Neural crest cell (in vitro differentiated cells): ENCODE data around the gene ZNF362. TPM values are rescaled to one million over a fixed set of nuclear protein-coding genes. Genes with fewer than 3 reads are reported as not detected.

Source experiments
- DNase-seq: peaks from one replicate; pipeline ENCODE4 v3.0.0; 2021; ENCODE audit warnings: low read depth, mixed read lengths, low spot score
- H3K27ac Mint-ChIP-seq: one replicate; pipeline ENCODE4 v1.8.0; 2021; ENCODE audit warnings: mild to moderate bottlenecking, mixed read lengths; ENCODE audit not compliant: unreplicated experiment
- H3K27me3 Mint-ChIP-seq: 2 replicates; pipeline ENCODE4 v1.8.0; 2021; ENCODE audit warnings: low read depth, mild to moderate bottlenecking, mixed read lengths
- H3K36me3 Mint-ChIP-seq: 2 replicates; pipeline ENCODE4 v1.8.0; 2021; ENCODE audit warnings: low read depth, mild to moderate bottlenecking, mixed read lengths
- H3K4me1 Mint-ChIP-seq: 2 replicates; pipeline ENCODE4 v1.8.0; 2021; ENCODE audit warnings: mixed read lengths
- H3K4me3 Mint-ChIP-seq: one replicate; pipeline ENCODE4 v1.8.0; 2021; ENCODE audit warnings: mild to moderate bottlenecking, mixed read lengths
- H3K9me3 Mint-ChIP-seq: 2 replicates; pipeline ENCODE4 v1.8.0; 2021; ENCODE audit warnings: mixed read lengths
- CTCF ChIP-seq: fragments of 200-600 bp; sonication (generic); conservative IDR thresholded peaks from 2 replicates; pipeline ENCODE4 v1.5.0; 2021; ENCODE audit warnings: antibody characterized with exemption, mild to moderate bottlenecking
- total RNA-seq: library from RNA; stranded (reverse); gene quantifications from 2 replicates; pipeline ENCODE4 v1.2.1, GENCODE V29; 2021

The ZNF362 gene
- total RNA-seq, 1 donor from 2014 or later, result 56.3 TPM

GRCh38 chr1:33247545-33247944, 8.7 kb upstream of the ZNF362 start:
- peaks cover 4% of the 10 kb centered on the region for H3K9me3 Mint-ChIP-seq
- no peak overlapping the region for H3K4me3 Mint-ChIP-seq
- no peak for DNase-seq
- no peak for TF ChIP-seq CTCF
- H3K27me3 Mint-ChIP-seq, result no peaks in the 10 kb centered on the region
- peaks cover 17% of the 10 kb centered on the region for H3K4me1 Mint-ChIP-seq
- H3K36me3 Mint-ChIP-seq, result no peaks in the 10 kb centered on the region
- H3K27ac Mint-ChIP-seq, result no peak overlapping the region

- TF ChIP-seq CTCF, result no peak
- Mint-ChIP-seq H3K36me3 (no peaks in the 10 kb centered on the region), H3K27me3 (no peaks in the 10 kb centered on the region), H3K4me3 (no peak overlapping the region), H3K27ac (no peak overlapping the region), H3K4me1 (peaks cover 17% of the 10 kb centered on the region), H3K9me3 (peaks cover 4% of the 10 kb centered on the region)
- no peak for DNase-seq
Measured at GRCh38 chr1:33248244-33248643, 8.0 kb upstream of the ZNF362 start.

- peaks cover 4% of the 10 kb centered on the region for H3K9me3 Mint-ChIP-seq
- no peaks in the 10 kb centered on the region for H3K36me3 Mint-ChIP-seq
- H3K27ac Mint-ChIP-seq, result no peak overlapping the region
- TF ChIP-seq CTCF, result no peak
- H3K4me1 Mint-ChIP-seq, result peaks cover 9% of the 10 kb centered on the region
- DNase-seq, result no peak
- H3K27me3 Mint-ChIP-seq, result no peaks in the 10 kb centered on the region
- H3K4me3 Mint-ChIP-seq, result no peak overlapping the region
Measured at GRCh38 chr1:33249422-33249821, 6.9 kb upstream of the ZNF362 start.

GRCh38 chr1:33250217-33250616, 6.1 kb upstream of the ZNF362 start:
- H3K4me3 Mint-ChIP-seq, result no peak overlapping the region
- TF ChIP-seq CTCF, result no peak
- no peak overlapping the region for H3K27ac Mint-ChIP-seq
- no peaks in the 10 kb centered on the region for H3K27me3 Mint-ChIP-seq
- peaks cover 4% of the 10 kb centered on the region for H3K9me3 Mint-ChIP-seq
- no peaks in the 10 kb centered on the region for H3K36me3 Mint-ChIP-seq
- no peak for DNase-seq
- peaks cover 6% of the 10 kb centered on the region for H3K4me1 Mint-ChIP-seq

GRCh38 chr1:33250724-33251123, 5.6 kb upstream of the ZNF362 start:
- no peak overlapping the region for H3K27ac Mint-ChIP-seq
- no peak for DNase-seq

More at GRCh38 chr1:33250724-33251123, 5.6 kb upstream of the ZNF362 start:
- Mint-ChIP-seq H3K4me1 (peaks cover 2% of the 10 kb centered on the region), H3K27me3 (no peaks in the 10 kb centered on the region), H3K9me3 (peaks cover 4% of the 10 kb centered on the region), H3K4me3 (no peak overlapping the region), H3K36me3 (no peaks in the 10 kb centered on the region)
- TF ChIP-seq CTCF, result no peak
